Right lobe of liver (tissue), 6 donors: ENCODE measurements around the gene CDC7. TPM values are rescaled to one million over a fixed set of nuclear protein-coding genes. Genes with fewer than 3 reads are reported as not detected.
A peak's percentile ranks its signal among the peaks of the same experiment; 100 is the strongest.

ENCODE experiments used
- ATAC-seq, 4 donors: fragments of 200-7000 bp; cut with Tn5 transposase; one replicate each; pipeline ENCODE4 v1.9.1; 2020; ENCODE audit warnings: mild to moderate bottlenecking in 4 of 4, moderate library complexity in 4 of 4
- DNase-seq, 3 donors: peaks; one replicate each; pipeline ENCODE4 v3.0.0-alpha.2; 2020
- H3K27ac ChIP-seq, 3 donors: fragments of 200-600 bp; one replicate each; pipeline ENCODE4 v1.8.0; 2022
- H3K27me3 ChIP-seq, 2 donors: fragments of 200-600 bp; one replicate each; pipeline ENCODE4 v1.8.0; 2022
- H3K36me3 ChIP-seq, 4 donors: fragments of 200-600 bp; sonication (generic) in 1 of 4; one replicate each; pipeline versions ENCODE4 v1.5.1 to v1.8.0; 2017 to 2022; ENCODE audit warnings: control low read depth in 1 of 4
- H3K4me1 ChIP-seq, 4 donors: fragments of 200-600 bp; sonication (generic) in 1 of 4; one replicate each; pipeline versions ENCODE4 v1.5.1 to v1.8.0; 2017 to 2022; ENCODE audit warnings: control low read depth in 1 of 4
- H3K4me3 ChIP-seq, 3 donors: fragments of 200-600 bp; one replicate each; pipeline ENCODE4 v1.8.0; 2022
- H3K9me3 ChIP-seq, 4 donors: fragments of 200-600 bp; sonication (generic) in 1 of 4; one replicate each; pipeline versions ENCODE4 v1.5.1 to v1.8.0; 2017 to 2022; ENCODE audit warnings: control low read depth in 1 of 4
- CTCF ChIP-seq, 4 donors: fragments of 200-600 bp in 3 of 4; fragments of 450-650 bp in 1 of 4; IDR thresholded peaks; one replicate each; pipeline versions ENCODE4 v1.5.1 to v1.8.0; 2016 to 2022; ENCODE audit warnings: antibody characterized with exemption in 4 of 4, mild to moderate bottlenecking in 2 of 4
- POLR2A ChIP-seq: fragments of 450-650 bp; IDR thresholded peaks from one replicate; pipeline ENCODE4 v1.6.1; 2017; ENCODE audit warnings: antibody characterized with exemption, mild to moderate bottlenecking
- WGBS: methylation state at CpG from one replicate; pipeline ENCODE4 v1.1.6; 2018; ENCODE audit warnings: low coverage, low lambda C conversion rate; ENCODE audit not compliant: insufficient coverage; ENCODE audit errors: missing lambda C conversion rate; 5-methylcytosine and 5-hydroxymethylcytosine counted together
- intact Hi-C, 2 donors: fragments of 100-400 bp; cut with DNase I; formaldehyde crosslinking; loops; one replicate each; pipeline versions ENCODE4 v1.11.2 to v1.14.1; 2022
- total RNA-seq, 6 experiments: library from RNA; depleted of rRNA in 2 of 6; stranded (reverse); fragments of >200 nt in 2 of 6; fragmentation: NEBNext Ultra II Directional in 3 of 6; extraction: Animal tissue kit (Norgen Biotek cat#: 25700) in 3 of 6; gene quantifications; one replicate each; pipeline versions ENCODE4 v1.1.0 to v1.2.4, GENCODE V29; 2016 to 2023
- donor health status: DM: no; HTN: yes; CAD: no.
- donor health status: DM: no; HTN: no; CAD: no.
- donor health status: DM: no; HTN: no; CAD: no.
- donor health status: DM: no; HTN: yes; CAD: no.
- donor health status: DM: no; HTN: yes; CAD: no.

Gene CDC7
- total RNA-seq, 6 experiments from 2014 or later: 0.24 to 2.2 (median 0.92) TPM

- H3K4me1 ChIP-seq: no peaks in the 10 kb centered on the region
- intact Hi-C loops: no loop called here
- no peak for TF ChIP-seq CTCF (IDR thresholded peaks at IDR 0.05)
- TF ChIP-seq POLR2A: no peak
These were observed 52.5 kb downstream of the CDC7 start for GRCh38 chr1:91553177-91553591.

GRCh38 chr1:91555074-91555730 lies 54.6 kb downstream of the CDC7 start:
- Histone ChIP-seq H3K4me3 (no peak overlapping the region), H3K9me3 (no peaks in the 10 kb centered on the region), H3K36me3 (no peaks in the 10 kb centered on the region), H3K27me3 (no peaks in the 10 kb centered on the region), H3K4me1 (no peaks in the 10 kb centered on the region), H3K27ac (peak overlapping the region in 2 of 3 donors; percentile 17 to 24)
- 35% methylated on average over 7 of the region's 7 CpGs for WGBS
- ATAC-seq: peak in 2 of 4 donors; percentile 46 to 54
- intact Hi-C loops: no loop called here
- no peak for DNase-seq
- TF ChIP-seq CTCF (IDR thresholded peaks at IDR 0.05) (no peak), POLR2A (no peak)

More at GRCh38 chr1:91553177-91553591, 52.5 kb downstream of the CDC7 start:
- DNase-seq (no peak), ATAC-seq (peak in 3 of 4 donors; percentile 35 to 84 (median 74))
- no peak overlapping the region for H3K27ac ChIP-seq
- H3K4me3 ChIP-seq: no peak overlapping the region
- no peaks in the 10 kb centered on the region for H3K27me3 ChIP-seq
- no peaks in the 10 kb centered on the region for H3K36me3 ChIP-seq
- H3K9me3 ChIP-seq: no peaks in the 10 kb centered on the region
- WGBS: 13% methylated on average over 2 of the region's 3 CpGs

GRCh38 chr1:91555821-91556531 lies 55.3 kb downstream of the CDC7 start:
- Histone ChIP-seq H3K9me3 (no peaks in the 10 kb centered on the region), H3K4me3 (no peak overlapping the region), H3K27ac (peak overlapping the region in 1 of 3 donors; percentile 24), H3K36me3 (no peaks in the 10 kb centered on the region), H3K4me1 (no peaks in the 10 kb centered on the region), H3K27me3 (no peaks in the 10 kb centered on the region)
- intact Hi-C loops: no loop called here
- ATAC-seq (peak; percentile 41 to 60 (median 48)), DNase-seq (no peak)
- TF ChIP-seq CTCF (IDR thresholded peaks at IDR 0.05): no peak
- no peak for TF ChIP-seq POLR2A
- 56% methylated on average over 7 of the region's 7 CpGs for WGBS

- Histone ChIP-seq H3K36me3 (no peaks in the 10 kb centered on the region), H3K4me3 (no peak overlapping the region), H3K9me3 (no peaks in the 10 kb centered on the region), H3K27me3 (no peaks in the 10 kb centered on the region), H3K27ac (no peak overlapping the region), H3K4me1 (no peaks in the 10 kb centered on the region)
- DNase-seq: no peak
- intact Hi-C loops: no loop called here
- no peak for ATAC-seq
- WGBS: 88% methylated on average over 2 of the region's 2 CpGs
- TF ChIP-seq POLR2A: no peak
- TF ChIP-seq CTCF (IDR thresholded peaks at IDR 0.05): no peak
These were observed 55.9 kb downstream of the CDC7 start for GRCh38 chr1:91556556-91556955.
